Activated CD8-positive, alpha-beta memory T cell treated with anti-CD3 and anti-CD28 coated beads, Interleukin-2, amount 50 U/mL, for 1 hour (primary cell): ENCODE results near the gene MAEA.

Experiments used
- DNase-seq: peaks from one replicate; pipeline ENCODE4 v3.0.0-alpha.2; 2020; ENCODE audit errors: extremely low read depth

MAEA gene

DNA sequence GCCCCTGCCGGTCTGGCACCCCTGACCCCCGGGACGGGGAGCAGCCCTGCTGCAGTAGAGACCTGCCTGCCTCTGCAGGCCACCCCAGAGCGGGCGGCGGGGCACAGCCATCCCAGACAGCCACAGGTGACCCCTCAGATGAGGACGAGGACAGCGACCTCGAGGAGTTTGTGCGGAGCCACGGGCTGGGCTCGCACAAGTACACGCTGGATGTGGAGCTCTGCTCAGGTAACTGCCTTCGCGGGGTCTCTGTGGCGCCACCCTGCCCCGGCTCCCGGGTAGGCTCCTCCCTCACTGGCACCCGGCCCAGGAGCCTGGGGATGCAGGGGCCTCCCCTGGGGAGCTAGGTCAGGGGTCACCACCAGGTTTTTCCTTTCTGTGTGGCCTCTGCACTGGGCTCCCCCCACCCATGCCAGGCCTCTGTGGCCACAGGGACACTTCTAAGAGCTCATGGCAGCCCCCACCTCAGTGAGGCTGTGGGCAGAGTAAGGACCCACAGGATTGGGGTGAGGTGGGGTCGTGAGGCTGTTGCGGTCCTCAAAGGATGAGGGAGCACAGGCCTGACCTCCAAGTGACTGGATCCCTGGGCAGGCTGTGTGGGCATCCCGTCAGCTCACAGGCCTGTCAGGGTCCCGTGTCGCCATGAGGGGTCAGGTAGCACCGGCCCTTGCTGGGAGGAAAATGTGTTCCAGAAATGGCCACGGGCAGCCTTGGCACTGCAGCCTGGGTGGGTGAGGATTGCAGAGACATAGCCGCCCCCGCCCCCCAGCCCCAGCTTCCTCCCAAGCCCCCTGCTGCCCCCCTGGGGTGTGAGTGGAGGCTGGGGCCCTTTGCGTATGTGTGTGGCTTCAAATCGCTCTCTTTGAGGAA is 63.7 kb downstream of the MAEA start:
- DNase-seq = no peak

DNA sequence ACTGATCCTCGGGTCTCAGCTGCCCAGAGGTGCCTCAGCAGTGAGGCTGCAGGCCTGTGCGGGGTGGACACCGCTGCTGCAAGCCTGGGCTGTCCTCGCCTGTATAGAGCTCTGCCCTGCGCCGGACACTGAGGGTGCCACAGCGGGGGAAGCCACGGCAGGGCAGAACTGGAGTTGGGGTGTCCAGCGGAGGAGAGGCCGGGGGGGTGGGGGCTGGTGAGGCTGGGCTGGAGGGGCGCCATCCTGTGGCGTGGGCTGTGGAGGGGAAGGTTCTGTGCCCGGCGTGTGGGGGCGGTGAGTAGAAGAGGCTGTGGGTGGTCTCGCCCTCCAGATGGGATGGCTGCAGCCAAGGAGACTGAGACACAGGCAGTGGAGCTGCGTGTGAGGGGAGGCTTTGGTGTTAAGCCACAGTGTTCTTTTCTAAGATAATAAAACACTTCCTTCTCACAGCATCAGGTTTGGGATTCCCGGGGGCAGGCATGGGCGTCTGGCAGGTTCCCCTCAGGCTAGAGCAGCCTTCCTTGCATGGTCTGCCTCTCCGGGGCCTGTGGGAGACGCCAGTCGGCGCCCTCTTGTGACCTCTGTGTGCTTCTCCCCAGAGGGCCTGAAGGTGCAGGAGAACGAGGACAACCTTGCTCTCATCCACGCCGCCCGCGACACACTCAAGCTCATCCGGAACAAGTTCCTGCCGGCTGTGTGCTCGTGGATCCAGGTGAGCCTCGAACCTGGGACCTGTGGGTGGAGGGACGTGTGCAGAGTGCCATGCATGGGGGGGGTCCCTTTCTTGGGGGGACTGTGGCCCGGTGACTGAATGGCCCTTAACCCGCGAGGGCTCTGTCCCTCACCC is 64.7 kb downstream of the MAEA start:
- DNase-seq = no peak

DNA sequence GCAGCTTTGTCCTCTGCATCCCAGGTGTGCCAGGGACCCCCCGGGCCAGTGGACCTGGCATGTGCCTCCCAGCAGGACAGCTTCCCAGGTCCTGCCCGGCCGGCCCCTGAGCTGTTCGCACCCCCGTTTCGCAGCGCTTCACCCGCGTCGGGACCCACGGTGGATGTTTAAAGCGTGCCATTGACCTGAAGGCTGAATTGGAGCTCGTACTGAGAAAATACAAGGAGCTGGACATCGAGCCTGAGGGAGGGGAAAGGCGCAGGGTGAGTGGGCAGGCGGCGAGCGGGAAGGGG is 65.2 kb downstream of the MAEA start:
- no peak for DNase-seq

DNA sequence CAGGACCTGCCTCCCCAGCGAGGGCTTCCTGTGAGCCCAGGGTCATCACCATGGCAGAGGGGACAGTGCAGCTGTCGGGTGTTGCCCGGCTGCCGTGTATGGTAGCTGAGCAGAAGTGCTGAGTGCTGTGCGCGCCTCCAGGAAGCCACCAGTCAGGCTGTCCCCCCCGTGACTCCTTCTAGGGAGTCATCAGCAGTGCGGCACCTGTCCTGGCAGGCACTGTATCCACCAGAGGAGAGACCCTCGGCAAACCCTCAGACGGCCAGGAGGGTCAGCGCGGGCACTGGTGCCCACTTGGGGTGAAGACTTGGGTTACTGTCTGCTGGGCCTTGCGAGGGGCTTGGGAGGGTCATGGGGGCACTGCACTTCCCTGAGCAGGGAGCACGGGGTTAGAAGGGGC is 65.7 kb downstream of the MAEA start:
- no peak for DNase-seq

DNA sequence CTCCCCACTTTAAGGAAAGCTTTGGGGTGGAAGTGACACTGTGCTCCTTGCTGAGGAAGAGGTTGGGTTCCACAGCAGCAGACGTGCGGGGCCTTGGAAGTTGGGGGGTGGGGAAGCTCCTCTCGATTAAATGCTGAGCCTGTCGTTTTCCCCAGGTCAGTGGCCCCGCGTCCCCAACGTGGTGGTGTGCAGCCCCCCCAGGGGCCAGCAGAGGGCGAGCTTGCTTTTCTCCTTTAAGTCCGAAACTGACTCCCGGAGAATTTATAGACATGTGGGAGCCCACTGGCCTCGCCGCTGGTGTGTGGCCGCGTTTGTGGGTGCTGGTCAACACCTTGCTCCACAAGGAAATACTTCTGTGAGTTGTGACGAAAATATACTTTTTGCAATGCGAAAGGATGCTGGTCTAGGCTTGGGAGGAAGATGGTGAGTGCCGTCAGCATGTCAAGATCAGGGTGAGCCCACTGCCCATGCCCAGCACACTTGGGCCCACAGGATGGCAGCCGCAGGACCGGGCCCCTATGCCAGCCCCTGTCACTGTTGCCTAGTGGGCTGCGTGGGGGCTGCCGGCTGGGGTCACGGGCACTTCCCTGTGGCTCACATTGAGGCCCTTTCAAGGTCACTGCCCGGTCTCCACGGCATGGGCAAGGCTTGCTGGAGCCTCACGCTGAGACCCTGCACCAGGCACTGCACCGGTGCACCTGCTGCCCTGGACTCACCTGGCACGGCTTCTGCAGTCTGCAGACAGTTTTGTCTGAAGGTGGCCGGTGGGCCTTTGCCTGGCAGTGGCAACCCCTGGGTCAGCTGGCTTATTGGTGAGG is 66.7 kb downstream of the MAEA start:
- DNase-seq = no peak

DNA sequence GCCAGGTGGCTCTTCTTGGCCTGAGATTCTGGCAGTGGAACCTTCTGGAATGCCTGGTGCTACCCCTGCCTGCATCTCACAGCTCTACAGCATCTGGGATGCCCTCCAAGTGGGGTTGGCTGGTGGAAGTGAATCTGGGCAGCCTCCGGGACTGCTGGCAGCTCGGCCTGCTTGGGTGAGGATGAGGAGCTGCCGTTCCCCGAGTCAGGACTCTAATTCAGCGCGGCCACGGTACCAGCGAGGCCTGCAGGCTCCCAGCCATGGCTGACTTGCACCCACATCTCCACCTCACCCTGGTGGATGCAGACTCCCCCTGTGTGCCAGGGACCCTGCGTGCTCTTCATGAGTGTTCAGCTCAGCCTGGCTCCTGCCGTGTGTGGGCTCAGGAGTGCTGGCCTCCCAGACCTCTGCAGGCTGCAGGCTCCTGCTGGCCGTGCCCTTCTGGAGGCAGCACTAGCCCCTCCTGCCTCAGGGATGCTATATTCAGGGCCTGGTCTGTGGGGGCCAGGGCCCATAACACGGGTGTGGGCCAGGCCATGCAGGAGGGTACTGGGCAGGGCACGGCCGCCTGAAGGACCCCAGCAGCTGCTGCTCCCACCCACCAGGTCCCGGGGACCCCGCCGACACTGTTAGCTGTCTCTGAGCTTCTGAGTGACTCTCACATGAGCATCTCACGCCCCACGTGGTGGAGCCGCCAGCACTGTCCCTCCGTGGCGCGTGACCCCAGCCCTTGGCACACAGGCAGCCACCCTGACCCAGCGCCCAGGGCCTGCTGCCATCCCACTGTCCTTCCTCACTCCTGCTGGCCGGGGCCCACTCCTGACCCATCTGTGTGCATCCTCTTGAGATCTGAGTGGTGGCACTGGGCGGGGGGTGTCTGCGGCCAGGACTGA is 67.9 kb downstream of the MAEA start:
- DNase-seq = no peak

DNA sequence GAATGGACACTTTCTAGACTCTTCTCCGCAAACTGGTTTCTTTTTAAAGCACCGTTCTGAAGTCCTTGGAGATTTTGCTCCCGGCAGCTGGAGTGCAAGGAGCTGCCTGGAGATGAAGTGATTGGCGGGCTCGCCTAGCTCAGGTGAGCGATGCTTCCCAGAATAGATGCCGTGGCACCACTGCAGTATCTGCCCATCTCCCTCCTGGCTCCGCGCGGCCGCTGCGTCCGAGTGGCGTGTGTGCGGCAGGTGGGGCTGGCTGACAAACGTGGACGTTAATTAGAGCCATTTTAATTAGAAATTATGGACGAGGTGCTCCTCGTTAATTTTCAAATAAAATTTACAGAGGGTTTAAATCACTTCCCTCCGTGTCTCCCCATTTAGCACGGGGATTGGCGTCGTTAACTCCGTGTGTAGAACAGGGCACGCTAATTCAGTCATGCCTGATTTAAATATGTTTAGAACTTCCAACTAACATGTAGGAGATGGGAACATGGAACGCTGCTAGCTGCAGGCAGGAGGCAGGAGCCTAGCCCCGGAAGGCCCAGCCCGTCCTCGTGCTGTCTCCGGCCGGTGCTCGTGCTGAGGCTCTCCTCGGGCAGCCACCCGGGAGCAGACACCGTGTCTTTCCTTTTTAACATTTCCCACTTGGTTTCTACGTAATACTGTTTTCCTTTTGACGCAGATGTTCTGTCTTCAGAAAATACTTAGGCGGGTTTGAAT is 68.9 kb downstream of the MAEA start:
- DNase-seq = no peak

DNA sequence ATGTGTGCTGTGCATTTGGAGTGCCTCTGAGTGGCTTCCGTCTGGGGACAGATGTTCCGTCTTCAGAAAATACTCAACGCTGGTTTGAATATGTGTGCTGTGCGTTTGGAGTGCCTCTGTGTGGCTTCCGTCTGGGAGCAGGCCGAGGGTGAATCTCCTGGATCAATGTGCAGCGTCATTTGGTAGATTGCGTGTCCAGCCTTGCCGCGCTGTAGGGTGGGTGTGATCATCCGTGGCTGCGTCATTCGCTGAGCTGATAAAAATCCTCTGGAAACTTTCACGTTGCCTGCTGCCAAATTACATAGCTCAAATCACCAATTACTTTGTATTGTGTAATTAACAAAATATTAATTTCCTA is 69.4 kb downstream of the MAEA start:
- DNase-seq = no peak

DNA sequence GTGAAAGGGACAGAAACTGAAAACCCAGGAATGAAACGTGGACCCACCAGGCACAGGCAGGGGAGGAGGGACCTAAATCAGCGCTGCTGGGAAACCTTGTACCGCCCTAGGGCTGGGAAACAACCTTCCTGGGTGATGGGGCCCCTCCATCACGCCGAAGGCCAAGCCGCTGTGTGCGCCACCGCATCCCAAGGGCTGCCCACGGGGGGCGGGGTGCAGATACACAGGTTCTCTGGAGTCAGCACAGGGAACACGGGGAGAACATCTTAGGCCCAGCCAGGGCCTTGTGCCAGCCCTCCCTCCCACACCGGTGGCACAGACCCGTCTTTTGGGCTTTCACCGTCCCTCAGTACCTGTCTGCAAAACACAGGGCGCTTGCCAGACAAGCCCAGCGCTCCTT is 70.3 kb downstream of the MAEA start:
- no peak for DNase-seq

DNA sequence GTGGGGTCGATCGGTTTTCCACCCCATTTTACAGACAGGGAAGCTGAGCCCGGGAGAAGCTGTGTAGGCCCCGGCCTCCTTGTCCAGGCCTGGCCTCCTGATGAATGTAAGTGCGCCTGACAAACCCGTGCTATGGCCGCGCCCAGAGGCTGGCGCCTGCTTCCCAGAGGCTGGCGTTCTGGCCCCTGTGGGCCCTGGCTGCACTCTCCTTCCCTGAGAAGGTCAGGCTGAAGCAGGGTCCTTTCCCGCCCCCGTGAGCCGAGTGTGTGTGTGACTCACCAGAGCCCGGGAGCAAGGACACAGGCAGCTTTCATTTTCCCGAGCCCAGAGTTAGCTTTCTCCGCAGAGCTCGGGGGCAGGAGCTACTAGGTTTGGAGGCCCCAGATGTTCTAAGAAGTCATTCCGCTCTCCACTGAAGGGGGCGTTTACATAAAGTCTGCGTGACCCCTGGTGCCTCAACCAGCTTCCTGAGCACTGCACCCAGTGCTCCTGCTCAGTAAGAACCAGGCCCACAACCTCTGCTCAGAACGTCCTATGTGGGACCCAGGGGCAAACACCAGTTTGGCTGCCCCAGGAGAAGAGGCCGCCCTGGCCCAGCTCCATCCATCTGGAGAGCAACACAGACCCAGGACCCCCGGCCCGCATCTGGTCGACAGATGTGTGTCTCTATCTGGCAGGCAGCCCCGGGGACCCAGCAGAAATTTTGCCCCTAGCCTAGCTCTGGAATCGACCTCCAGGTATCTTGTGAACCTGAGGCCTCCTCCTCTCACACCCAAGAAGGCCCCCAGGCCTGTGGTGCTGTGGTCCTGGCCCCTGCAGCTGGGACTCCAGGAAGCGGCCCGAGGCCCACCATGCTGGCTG is 71.0 kb downstream of the MAEA start:
- no peak for DNase-seq

DNA sequence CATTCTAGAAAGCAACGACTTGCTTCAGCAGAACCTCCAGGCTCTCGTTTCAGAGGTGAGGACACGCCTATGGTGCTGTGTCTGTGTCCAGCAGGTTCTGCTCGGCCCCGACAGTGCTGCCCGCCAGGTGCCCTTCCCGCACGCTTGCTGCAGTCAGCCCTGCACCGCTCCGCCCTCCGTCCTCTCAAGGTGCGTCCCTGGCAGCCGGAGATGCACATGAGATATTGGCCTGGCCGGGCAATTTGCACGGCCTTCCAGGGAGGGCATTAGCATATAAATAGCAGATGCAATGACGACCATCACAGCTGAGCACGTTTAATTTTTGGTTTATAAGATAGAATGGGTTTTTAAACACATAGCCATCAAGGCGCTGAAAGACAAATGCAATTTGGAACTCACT is 71.7 kb downstream of the MAEA start:
- no peak for DNase-seq

DNA sequence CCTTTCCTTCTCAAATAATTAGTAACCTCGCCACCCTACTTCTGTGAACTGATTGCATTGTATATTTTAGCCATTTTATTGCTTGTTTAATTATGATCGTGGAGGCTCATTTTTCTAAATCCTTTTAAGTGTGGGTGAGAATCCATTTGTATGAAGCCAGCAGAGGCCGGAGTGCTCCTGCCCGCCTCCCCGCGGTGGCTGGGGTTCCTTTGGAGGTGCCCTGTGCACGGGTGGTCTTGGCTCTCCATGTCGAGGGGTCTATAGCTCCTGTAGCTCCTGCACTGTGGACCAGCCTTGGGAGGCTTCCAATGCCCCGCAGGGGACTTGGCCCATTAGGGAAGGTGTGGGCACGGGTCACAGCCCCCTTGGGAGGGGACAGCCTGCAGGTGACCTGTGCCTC is 72.4 kb downstream of the MAEA start:
- no peak for DNase-seq

DNA sequence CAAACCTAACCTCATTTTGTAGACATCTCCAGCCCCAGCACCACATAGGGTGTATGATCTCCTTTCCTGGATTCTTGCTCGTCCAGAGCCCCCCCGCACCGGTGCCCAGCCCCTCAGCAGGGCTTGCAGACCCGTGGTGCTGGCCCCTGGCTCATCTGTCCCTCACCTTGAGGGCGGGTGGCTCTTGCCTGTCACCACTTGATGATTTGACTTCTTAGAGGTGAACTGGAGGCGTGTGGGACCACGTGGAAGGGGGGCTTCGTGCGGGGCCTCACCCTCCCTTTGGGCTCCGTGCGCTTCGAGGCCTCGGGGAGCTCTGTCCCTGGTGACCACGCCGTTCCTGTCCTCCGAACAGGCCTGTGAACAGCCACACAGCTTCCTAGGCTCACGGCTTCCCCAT is 72.8 kb downstream of the MAEA start:
- DNase-seq = no peak

DNA sequence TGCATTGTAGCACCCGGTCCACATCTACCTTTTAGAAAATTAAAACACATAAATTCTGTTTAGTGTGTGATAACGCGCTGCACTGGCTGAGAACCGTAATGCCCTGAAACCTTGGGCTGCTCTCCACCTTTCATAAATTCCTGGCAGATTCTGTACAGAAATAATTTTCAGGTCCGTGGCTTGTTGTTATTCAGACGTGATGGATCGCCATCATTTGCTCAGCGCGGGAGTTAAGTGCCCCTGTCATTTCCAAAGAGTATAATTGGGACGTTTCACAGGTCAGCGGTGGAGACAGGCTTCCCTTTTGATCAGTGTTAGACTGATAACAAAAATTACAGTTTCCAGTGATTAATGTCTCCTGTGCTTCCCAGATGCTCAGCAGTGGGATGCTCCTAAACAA is 73.8 kb downstream of the MAEA start:
- DNase-seq = no peak

DNA sequence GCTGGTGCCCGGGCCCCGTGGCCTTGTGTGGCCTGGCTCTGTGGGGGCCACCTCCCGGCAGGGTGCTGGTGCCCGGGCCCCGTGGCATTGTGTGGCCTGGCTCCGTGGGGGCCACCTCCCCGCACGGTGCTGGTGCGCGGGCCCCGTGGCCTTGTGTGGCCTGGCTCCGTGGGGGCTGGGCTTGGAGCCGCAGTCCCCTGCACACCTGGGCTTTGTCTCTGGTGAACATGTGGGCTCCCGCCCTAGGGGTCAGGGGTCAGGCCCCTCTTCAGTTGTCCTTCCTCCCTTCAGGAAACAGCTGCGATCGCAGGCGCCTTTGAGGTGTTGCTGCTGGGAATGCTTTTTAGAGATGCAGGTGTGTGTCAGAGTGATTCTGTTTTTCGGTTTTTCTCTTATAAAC is 74.5 kb downstream of the MAEA start:
- no peak for DNase-seq

DNA sequence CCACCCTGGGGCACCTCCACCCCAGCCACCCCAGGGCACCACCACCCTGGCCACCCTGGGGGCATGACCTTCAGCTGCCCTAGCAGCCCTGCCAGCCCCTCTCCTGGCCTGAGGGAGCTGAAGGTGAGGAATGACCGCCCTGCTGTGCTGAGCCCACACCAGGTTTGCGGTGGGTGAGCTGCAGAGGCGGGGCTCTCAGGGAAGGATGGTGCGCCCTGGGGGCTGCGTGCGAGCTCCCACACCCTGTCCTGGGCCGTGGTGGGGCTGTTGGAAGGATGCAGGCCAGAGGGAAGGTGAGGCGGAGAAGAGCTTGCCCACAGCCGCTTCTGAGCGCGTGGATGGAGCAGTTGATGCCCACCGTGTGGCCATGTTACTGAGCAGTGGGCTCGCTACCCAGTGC is 75.1 kb downstream of the MAEA start:
- no peak for DNase-seq

DNA sequence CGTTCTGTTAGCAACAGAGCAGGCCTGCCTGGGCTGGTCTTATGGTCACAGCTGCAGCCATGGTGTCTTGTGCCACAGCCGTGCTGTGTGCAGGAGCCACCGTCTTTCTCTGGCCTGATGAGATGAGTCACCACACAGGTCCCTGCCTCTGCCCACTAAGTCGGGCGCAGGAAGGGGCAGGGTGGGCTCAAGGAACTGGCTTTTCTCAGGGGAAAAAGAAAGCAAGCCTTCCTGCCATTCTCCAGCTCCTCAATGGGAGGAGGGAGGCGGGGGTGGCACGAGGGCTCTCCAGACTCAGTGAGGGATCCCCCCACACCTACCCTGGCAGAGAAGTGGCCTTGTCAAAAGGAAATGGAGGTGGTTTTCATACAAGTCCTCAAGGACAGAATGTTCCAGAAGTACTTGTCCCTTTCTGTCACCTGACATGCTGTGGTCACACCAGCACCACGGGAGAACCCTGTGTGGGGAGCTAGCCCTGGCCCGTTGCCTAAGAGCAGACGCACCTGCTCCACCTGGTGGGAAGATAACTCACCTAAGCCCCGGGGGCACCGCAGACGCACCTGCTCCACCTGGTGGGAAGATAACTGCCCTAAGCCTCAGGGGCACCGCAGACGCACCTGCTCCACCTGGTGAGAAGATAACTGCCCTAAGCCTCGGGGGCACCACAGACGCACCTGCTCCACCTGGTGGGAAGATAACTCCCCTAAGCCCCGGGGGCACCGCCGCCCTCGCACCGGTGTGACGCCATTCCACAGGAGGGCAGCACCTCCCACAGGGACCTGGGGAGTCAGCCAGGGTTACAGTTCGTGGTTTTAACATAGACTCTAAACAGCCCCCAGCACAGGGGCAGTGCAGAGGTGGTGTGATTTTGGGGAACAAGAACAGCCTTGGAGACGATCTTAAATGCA is 75.8 kb downstream of the MAEA start:
- DNase-seq = no peak

DNA sequence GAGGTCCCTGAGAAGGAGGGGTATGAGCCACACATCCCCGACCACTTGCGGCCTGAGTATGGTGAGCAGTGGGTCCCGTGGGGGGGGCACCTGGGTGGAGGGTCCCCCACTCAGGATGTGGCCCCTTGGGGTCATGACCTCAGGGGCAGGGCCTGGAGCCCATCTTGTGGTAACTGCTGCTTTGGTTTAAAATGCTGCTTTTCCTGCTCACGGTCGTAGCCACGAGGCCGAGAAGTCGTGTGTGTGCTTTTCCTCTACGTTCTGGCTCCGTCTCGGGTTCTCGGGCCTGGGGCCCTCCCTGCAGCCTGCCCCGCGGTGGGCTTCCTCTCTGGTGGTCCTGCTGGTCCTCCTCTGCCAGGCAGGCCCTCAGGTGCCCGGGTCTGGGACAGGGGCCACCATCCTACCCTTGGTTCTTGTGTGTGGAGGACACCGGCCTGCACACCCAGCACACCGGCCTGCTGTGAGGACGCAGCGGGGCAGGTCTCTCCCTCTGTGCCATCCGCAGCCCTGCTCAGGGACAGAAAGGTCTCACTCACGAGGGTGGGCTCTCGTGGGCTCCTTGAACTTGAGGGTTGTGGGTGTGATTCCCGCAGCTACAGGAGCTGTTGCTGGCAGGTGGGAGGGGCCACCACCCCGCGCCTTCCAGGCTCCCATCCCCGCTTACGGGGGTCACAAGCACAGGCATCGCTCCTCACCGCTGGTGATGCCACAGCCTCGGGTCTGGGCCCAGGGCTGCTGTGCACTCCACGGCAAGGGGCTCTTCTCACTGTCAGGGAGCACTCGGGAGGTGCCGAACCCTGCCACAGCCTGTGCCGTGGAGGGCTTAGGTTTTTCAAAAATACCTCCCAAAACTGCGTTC is 76.9 kb downstream of the MAEA start:
- DNase-seq = no peak
